Measurements from ENCODE around the gene IRF6. TPM values are rescaled to one million over a fixed set of nuclear protein-coding genes. Genes with fewer than 3 reads are reported as not detected.

The IRF6 gene
- total RNA-seq, 4 donors from 2014 or later, result 0.46 to 1.2 (median 0.75) TPM

GRCh38 chr1:209777587-209777986, 28.4 kb downstream of the IRF6 start:
- WGBS, result 98% methylated on average over 2 of the region's 2 CpGs
- DNase-seq (ENCODE audit: extremely low spot score), result no peak
- no peaks in the 10 kb centered on the region for H3K9me3 ChIP-seq
- H3K4me3 ChIP-seq, result no peak overlapping the region
- intact Hi-C loops (cut with DNase I), result no loop called here
- no peaks in the 10 kb centered on the region for H3K36me3 ChIP-seq
- H3K27ac ChIP-seq (replicated peaks in 1 of 4), result no peak overlapping the region
- peaks cover 0 to under 1% (median under 1%) of the 10 kb centered on the region in 4 donors for H3K4me1 ChIP-seq
- TF ChIP-seq EP300 (IDR thresholded peaks at IDR 0.05) (no peak), POLR2AphosphoS5 (IDR thresholded peaks at IDR 0.05) (no peak), POLR2A (IDR thresholded peaks at IDR 0.05; ENCODE audit: low read depth) (no peak)
- TF ChIP-seq, protein P1, sequence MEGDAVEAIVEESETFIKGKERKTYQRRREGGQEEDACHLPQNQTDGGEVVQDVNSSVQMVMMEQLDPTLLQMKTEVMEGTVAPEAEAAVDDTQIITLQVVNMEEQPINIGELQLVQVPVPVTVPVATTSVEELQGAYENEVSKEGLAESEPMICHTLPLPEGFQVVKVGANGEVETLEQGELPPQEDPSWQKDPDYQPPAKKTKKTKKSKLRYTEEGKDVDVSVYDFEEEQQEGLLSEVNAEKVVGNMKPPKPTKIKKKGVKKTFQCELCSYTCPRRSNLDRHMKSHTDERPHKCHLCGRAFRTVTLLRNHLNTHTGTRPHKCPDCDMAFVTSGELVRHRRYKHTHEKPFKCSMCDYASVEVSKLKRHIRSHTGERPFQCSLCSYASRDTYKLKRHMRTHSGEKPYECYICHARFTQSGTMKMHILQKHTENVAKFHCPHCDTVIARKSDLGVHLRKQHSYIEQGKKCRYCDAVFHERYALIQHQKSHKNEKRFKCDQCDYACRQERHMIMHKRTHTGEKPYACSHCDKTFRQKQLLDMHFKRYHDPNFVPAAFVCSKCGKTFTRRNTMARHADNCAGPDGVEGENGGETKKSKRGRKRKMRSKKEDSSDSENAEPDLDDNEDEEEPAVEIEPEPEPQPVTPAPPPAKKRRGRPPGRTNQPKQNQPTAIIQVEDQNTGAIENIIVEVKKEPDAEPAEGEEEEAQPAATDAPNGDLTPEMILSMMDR (IDR thresholded peaks at IDR 0.05), result no peak
- no peaks in the 10 kb centered on the region for H3K27me3 ChIP-seq

- Histone ChIP-seq H3K27ac (replicated peaks in 1 of 4) (no peak overlapping the region), H3K36me3 (no peaks in the 10 kb centered on the region), H3K4me3 (no peak overlapping the region), H3K4me1 (peaks cover 0 to 14% (median 12%) of the 10 kb centered on the region in 4 donors), H3K9me3 (no peaks in the 10 kb centered on the region), H3K27me3 (no peaks in the 10 kb centered on the region)
- TF ChIP-seq EP300 (IDR thresholded peaks at IDR 0.05), result no peak
- intact Hi-C loops (cut with DNase I), result no loop called here
- no peak for DNase-seq (ENCODE audit: extremely low spot score)
- WGBS, result 66% methylated on average over 2 of the region's 2 CpGs
Observed at GRCh38 chr1:209775678-209776077, 30.3 kb downstream of the IRF6 start.

- no peak for DNase-seq (ENCODE audit: extremely low spot score)
- H3K27me3 ChIP-seq, result no peaks in the 10 kb centered on the region
- no peak overlapping the region for H3K4me3 ChIP-seq
- H3K4me1 ChIP-seq, result peaks cover 7 to 24% (median 22%) of the 10 kb centered on the region in 4 donors
- WGBS, result 91% methylated on average over 1 of the region's 1 CpG
- TF ChIP-seq, protein P1 (IDR thresholded peaks at IDR 0.05), result no peak
- no peak for TF ChIP-seq EP300 (IDR thresholded peaks at IDR 0.05)
- no peak for TF ChIP-seq POLR2A (IDR thresholded peaks at IDR 0.05; ENCODE audit: low read depth)
- TF ChIP-seq POLR2AphosphoS5 (IDR thresholded peaks at IDR 0.05), result no peak
- intact Hi-C loops (cut with DNase I), result no loop called here
- H3K27ac ChIP-seq (replicated peaks in 1 of 4), result no peak overlapping the region
- no peaks in the 10 kb centered on the region for H3K9me3 ChIP-seq
- no peaks in the 10 kb centered on the region for H3K36me3 ChIP-seq
Observed at GRCh38 chr1:209774592-209774991, 31.4 kb downstream of the IRF6 start.

DNA sequence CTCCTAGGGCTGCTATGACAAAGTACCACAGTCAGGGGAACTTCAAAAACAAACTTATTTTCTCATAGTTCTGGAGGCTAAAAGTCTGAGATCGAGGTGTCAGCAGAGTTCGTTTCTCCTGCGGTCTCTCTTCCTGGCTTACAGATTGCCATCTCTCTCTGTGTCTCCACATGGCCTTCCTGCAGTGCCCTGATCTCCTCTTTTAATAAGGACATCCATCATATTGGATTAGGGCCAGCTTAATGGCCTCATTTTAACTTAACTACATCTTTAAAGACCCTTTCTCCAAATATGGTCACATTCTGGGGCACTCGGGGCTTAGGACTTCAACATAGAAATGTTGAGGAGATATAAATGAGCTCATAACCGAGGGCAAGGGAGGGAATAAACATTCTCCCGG, 33.8 kb downstream of the IRF6 start:
- H3K4me1 ChIP-seq, result peaks cover 23 to 44% (median 40%) of the 10 kb centered on the region in 4 donors
- no peaks in the 10 kb centered on the region for H3K9me3 ChIP-seq
- DNase-seq (ENCODE audit: extremely low spot score), result no peak
- TF ChIP-seq EP300 (IDR thresholded peaks at IDR 0.05) (no peak), POLR2AphosphoS5 (IDR thresholded peaks at IDR 0.05) (no peak), POLR2A (IDR thresholded peaks at IDR 0.05; ENCODE audit: low read depth) (no peak)
- TF ChIP-seq, protein P1 (IDR thresholded peaks at IDR 0.05), result no peak
- H3K36me3 ChIP-seq, result no peaks in the 10 kb centered on the region
- no peak overlapping the region for H3K27ac ChIP-seq (replicated peaks in 1 of 4)
- H3K4me3 ChIP-seq, result no peak overlapping the region
- intact Hi-C loops (cut with DNase I), result no loop called here
- 42% methylated on average over 6 of the region's 6 CpGs for WGBS
- H3K27me3 ChIP-seq, result no peaks in the 10 kb centered on the region

- DNase-seq (ENCODE audit: extremely low spot score), result no peak
Observed at GRCh38 chr1:209770636-209771415, 35.1 kb downstream of the IRF6 start.

More at GRCh38 chr1:209770636-209771415, 35.1 kb downstream of the IRF6 start:
- Histone ChIP-seq H3K4me3 (no peak overlapping the region), H3K4me1 (peaks cover 23 to 44% (median 40%) of the 10 kb centered on the region in 4 donors), H3K9me3 (no peaks in the 10 kb centered on the region), H3K27me3 (no peaks in the 10 kb centered on the region), H3K27ac (replicated peaks in 1 of 4) (no peak overlapping the region), H3K36me3 (no peaks in the 10 kb centered on the region)
- TF ChIP-seq EP300 (IDR thresholded peaks at IDR 0.05) (no peak), POLR2A (IDR thresholded peaks at IDR 0.05; ENCODE audit: low read depth) (no peak), POLR2AphosphoS5 (IDR thresholded peaks at IDR 0.05) (no peak)
- TF ChIP-seq, protein P1 (IDR thresholded peaks at IDR 0.05), result no peak
- 92% methylated on average over 17 of the region's 17 CpGs for whole genome bisulfite sequencing
- intact Hi-C loops (cut with DNase I), result no loop called here
